DND-41 (cell line): ENCODE measurements around the gene SNAPC3.
"Not testable (repeated sequence)": the region's sequence is repeated elsewhere in the genome, so short reads cannot be mapped to it uniquely, and the experiment has no call there.

Source experiments
- EZH2 ChIP-seq: IDR thresholded peaks from 3 replicates; pipeline ENCODE4 v1.6.1; 2012; ENCODE audit warnings: borderline replicate concordance, low read depth, mild to moderate bottlenecking, moderate library complexity, low read length, inconsistent platforms; ENCODE audit not compliant: severe bottlenecking
- TF ChIP-seq, protein P1 (sequence below): IDR thresholded peaks from 2 replicates; pipeline ENCODE4 v1.5.1; 2012; ENCODE audit warnings: borderline replicate concordance, low read length, moderate library complexity, mild to moderate bottlenecking; ENCODE audit not compliant: poor library complexity, severe bottlenecking; ENCODE audit errors: extremely low read depth

DNA sequence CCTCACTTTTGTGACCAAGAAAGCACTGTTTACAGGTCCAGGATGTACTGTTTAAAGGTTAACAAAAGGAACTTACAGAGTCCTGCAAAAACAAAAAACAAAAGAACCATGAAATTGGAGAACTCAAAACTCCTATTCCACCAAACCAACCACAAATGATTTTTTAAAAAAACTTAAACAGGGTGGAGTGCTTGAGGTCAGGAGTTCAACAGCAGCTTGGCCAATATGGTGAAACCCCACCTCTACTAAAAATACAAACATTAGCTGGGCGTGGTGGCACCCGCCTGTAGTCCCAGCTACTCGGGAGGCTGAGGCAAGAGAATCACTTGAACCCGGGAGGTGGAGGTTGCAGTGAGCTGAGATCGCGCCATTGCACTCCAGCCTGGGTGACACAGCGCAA is 5.0 kb downstream of the SNAPC3 start:
- TF ChIP-seq, protein P1, sequence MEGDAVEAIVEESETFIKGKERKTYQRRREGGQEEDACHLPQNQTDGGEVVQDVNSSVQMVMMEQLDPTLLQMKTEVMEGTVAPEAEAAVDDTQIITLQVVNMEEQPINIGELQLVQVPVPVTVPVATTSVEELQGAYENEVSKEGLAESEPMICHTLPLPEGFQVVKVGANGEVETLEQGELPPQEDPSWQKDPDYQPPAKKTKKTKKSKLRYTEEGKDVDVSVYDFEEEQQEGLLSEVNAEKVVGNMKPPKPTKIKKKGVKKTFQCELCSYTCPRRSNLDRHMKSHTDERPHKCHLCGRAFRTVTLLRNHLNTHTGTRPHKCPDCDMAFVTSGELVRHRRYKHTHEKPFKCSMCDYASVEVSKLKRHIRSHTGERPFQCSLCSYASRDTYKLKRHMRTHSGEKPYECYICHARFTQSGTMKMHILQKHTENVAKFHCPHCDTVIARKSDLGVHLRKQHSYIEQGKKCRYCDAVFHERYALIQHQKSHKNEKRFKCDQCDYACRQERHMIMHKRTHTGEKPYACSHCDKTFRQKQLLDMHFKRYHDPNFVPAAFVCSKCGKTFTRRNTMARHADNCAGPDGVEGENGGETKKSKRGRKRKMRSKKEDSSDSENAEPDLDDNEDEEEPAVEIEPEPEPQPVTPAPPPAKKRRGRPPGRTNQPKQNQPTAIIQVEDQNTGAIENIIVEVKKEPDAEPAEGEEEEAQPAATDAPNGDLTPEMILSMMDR: not testable (repeated sequence)
- not testable (repeated sequence) for TF ChIP-seq EZH2
